Stimulated activated CD8-positive, alpha-beta memory T cell treated with anti-CD3 and anti-CD28 coated beads, Interleukin-12 subunit alpha, Interleukin-12 subunit beta, amount 100 ng/mL, for 1 hour (primary cell): ENCODE data around the gene ZMYM4.
"Not testable (repeated sequence)": the region's sequence is repeated elsewhere in the genome, so short reads cannot be mapped to it uniquely, and the experiment has no call there.

ENCODE experiments used
- DNase-seq: peaks from one replicate; pipeline ENCODE4 v3.0.0-alpha.2; 2020; ENCODE audit warnings: low read depth

The ZMYM4 gene

GRCh38 chr1:35326246-35326866 lies 57.8 kb downstream of the ZMYM4 start:
- DNase-seq: no peak

GRCh38 chr1:35331618-35332017 lies 63.1 kb downstream of the ZMYM4 start:
- not testable (repeated sequence) for DNase-seq

GRCh38 chr1:35334485-35334884 lies 66.0 kb downstream of the ZMYM4 start:
- no peak for DNase-seq

- DNase-seq: no peak
Measured at GRCh38 chr1:35340519-35340918, 72.0 kb downstream of the ZMYM4 start.

GRCh38 chr1:35345439-35345981 lies 77.0 kb downstream of the ZMYM4 start:
- DNase-seq: no peak

GRCh38 chr1:35350872-35351271 lies 82.4 kb downstream of the ZMYM4 start:
- no peak for DNase-seq

- no peak for DNase-seq
Measured at GRCh38 chr1:35359995-35360394, 91.5 kb downstream of the ZMYM4 start.

- no peak for DNase-seq
Measured at GRCh38 chr1:35361638-35362037, 93.1 kb downstream of the ZMYM4 start.

- no peak for DNase-seq
Measured at GRCh38 chr1:35364741-35365140, 96.2 kb downstream of the ZMYM4 start.

GRCh38 chr1:35367914-35368313 lies 99.4 kb downstream of the ZMYM4 start:
- no peak for DNase-seq

- DNase-seq: no peak
Measured at GRCh38 chr1:35369922-35370671, 101.6 kb downstream of the ZMYM4 start.

- no peak for DNase-seq
Measured at GRCh38 chr1:35371506-35371905, 103.0 kb downstream of the ZMYM4 start.

- DNase-seq: no peak
Measured at GRCh38 chr1:35377555-35377954, 109.0 kb downstream of the ZMYM4 start.

- no peak for DNase-seq
Measured at GRCh38 chr1:35379317-35380000, 111.0 kb downstream of the ZMYM4 start.

- DNase-seq: not testable (repeated sequence)
Measured at GRCh38 chr1:35380111-35380510, 111.6 kb downstream of the ZMYM4 start.

GRCh38 chr1:35382107-35382506 lies 113.6 kb downstream of the ZMYM4 start:
- no peak for DNase-seq

- DNase-seq: no peak
Measured at GRCh38 chr1:35386290-35386689, 117.8 kb downstream of the ZMYM4 start.

GRCh38 chr1:35386959-35387358 lies 118.5 kb downstream of the ZMYM4 start:
- no peak for DNase-seq

GRCh38 chr1:35390600-35391494 lies 122.3 kb downstream of the ZMYM4 start:
- DNase-seq: no peak

- DNase-seq: no peak
Measured at GRCh38 chr1:35394386-35394785, 125.9 kb downstream of the ZMYM4 start.

GRCh38 chr1:35398739-35399138 lies 130.2 kb downstream of the ZMYM4 start:
- no peak for DNase-seq

- no peak for DNase-seq
Measured at GRCh38 chr1:35401049-35401448, 132.5 kb downstream of the ZMYM4 start.
